A549 (cell line): ENCODE measurements around the gene SLC2A4RG.

Source experiments
- BHLHE40 ChIP-seq: IDR thresholded peaks from 2 replicates; pipeline ENCODE4 v1.6.1; 2012; ENCODE audit warnings: low read depth, low read length, inconsistent platforms
- CTCF ChIP-seq: fragments of >200 bp; sonication (Bioruptor Twin); formaldehyde crosslinking; IDR thresholded peaks from 3 replicates; pipeline ENCODE4 v1.5.1; 2016
- HDAC2 ChIP-seq: fragments of 200-600 bp; sonication (generic); IDR thresholded peaks from 2 replicates; pipeline ENCODE4 v1.6.1; 2016
- NFE2L2 ChIP-seq: fragments of 150-350 bp; conservative IDR thresholded peaks from 2 replicates; pipeline ENCODE4 v1.6.1; 2014; ENCODE audit warnings: low read length
- NR3C1 ChIP-seq: fragments of >200 bp; sonication (Bioruptor Twin); formaldehyde crosslinking; IDR thresholded peaks from 3 replicates; pipeline ENCODE4 v1.6.1; 2017
- POLR2A ChIP-seq: IDR thresholded peaks from 2 replicates; pipeline ENCODE4 v1.6.1; 2012; ENCODE audit warnings: mild to moderate bottlenecking, low read length
- RFX5 ChIP-seq: fragments of 450-650 bp; IDR thresholded peaks from 2 replicates; pipeline ENCODE4 v1.7.1; 2014; ENCODE audit warnings: antibody characterized with exemption, mild to moderate bottlenecking, moderate library complexity
- TF ChIP-seq, protein P1 (sequence below): IDR thresholded peaks from 2 replicates; pipeline ENCODE4 v1.6.1; 2012

DNA sequence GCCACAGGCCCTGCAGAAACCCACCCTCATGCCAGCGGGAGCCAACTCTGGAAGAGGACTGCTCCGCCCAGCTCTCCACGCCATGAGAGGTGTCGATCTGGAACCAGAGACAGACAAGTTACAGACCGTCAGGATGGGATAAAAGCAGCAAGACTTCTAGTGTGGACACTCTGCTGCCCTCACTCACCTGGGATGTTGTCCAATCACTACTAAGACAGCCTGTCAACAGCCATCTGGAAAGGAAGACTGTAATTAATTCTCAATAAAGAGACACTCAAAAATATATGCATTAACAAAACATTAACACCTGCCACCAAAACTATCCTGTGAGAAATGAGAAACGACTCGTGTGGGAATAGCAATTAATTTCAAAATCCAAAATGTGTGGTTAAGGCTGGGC lies 28.3 kb downstream of the SLC2A4RG start:
- TF ChIP-seq HDAC2: no peak
- TF ChIP-seq CTCF: no peak
- no peak for TF ChIP-seq NR3C1
- TF ChIP-seq RFX5: no peak
- TF ChIP-seq, protein P1, sequence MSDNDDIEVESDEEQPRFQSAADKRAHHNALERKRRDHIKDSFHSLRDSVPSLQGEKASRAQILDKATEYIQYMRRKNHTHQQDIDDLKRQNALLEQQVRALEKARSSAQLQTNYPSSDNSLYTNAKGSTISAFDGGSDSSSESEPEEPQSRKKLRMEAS: no peak
- no peak for TF ChIP-seq POLR2A
- TF ChIP-seq BHLHE40: no peak
- no peak for TF ChIP-seq NFE2L2
